Jurkat, Clone E6-1 (cell line): ENCODE measurements around the gene AMZ1.
"Not testable (repeated sequence)": the region's sequence is repeated elsewhere in the genome, so short reads cannot be mapped to it uniquely, and the experiment has no call there.

Source experiments
- DNase-seq: peaks from one replicate; pipeline ENCODE4 v3.0.0-alpha.2; 2011; ENCODE audit warnings: low read depth, low spot score
- H3K4me3 ChIP-seq: 2 replicates; pipeline ENCODE4 v1.5.1; 2011; ENCODE audit warnings: mild to moderate bottlenecking, low read length, control low read depth, moderate library complexity

Gene AMZ1

DNA sequence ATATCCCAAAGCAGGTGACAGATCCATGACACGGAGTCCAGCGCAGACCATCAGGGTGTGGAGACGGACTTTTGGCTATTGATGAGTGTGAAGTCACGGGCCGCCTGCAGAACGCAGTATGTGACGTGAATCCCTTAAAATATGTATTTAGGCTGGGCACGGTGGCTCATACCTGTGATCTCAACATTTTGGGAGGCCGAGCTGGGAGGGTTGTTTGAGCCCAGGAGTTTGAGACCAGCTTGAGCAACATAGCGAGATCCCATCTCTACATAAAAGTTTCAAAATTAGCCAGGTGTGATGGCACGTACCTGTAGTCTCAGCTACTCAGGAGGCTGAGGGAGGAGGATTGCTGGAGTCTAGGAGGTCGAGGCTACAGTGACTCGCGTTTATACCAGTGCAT is 1.9 kb upstream of the AMZ1 start:
- no peak for DNase-seq
- no peak overlapping the region for H3K4me3 ChIP-seq

DNA sequence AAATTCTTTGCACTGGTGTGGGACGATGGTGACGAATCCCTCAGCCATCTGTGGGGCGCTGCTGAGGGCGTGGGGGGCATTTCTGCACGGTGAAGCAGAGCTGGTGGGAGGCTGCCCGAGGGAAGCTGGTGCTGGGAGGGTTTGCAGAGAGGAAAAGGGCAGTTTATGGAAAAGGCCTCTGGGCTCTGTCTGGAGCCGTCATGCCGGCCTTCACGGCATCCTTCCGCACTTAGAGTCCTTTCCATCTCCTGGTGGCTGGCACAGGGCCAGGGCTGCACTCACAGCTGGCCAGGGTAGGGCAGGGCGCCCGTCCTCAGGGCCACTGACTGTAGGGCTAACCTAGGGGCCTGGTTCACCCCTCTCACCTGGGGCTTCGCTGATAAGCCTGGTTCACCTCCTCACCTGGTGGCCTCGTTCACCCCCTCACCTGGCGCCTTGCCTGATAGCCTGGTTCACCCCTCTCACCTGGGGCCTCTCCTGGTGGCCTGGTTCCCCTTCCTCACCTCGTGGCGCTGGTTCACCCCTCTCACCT is 598 bp upstream of the AMZ1 start:
- no peak for DNase-seq
- no peak overlapping the region for H3K4me3 ChIP-seq

DNA sequence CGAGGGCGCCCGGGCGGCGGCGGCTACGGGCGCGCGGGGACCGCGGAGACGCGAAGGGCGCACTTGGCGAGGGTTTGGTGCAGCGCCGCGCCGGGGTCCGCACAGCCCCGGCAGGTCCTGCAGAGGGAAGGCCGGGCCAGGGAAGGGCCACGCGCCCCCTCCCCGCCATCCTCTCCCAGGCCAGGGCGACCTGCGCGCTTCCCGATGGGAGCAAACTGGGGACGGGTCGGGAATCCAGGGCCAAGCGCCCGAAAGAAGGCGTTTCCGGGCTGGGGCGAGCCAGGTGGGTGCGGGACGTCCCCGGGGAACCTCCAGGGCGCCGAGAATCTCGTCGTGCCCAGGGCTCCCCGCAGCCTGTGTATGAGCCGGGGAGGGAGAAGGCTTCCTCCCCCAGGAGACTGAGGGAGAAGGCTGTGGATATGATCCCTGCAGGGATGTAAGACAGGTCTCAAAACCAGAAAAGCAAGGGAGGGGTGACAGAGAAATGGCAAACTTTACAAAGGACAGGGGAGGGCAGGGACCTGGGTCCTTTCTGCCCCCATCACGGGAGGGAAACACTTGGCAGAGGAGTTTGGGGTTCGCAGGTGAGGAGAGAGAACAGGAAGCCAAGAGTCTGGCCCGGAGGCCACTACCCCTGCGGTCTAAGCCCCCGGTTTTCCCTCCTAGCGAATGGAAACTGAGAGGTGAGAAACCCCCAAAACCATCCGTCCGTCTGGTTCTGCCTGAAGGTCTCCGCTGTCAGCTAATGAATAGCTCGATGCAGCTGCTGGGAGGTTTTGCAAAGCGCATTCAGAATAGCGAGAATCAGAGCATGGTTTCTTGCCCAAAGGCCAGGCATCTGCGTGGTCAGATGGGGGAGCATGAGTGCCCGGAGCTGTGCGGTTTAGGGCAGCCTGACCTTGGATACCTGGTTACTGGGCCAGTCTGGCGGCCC is 674 bp downstream of the AMZ1 start:
- H3K4me3 ChIP-seq: no peak overlapping the region
- DNase-seq: no peak

DNA sequence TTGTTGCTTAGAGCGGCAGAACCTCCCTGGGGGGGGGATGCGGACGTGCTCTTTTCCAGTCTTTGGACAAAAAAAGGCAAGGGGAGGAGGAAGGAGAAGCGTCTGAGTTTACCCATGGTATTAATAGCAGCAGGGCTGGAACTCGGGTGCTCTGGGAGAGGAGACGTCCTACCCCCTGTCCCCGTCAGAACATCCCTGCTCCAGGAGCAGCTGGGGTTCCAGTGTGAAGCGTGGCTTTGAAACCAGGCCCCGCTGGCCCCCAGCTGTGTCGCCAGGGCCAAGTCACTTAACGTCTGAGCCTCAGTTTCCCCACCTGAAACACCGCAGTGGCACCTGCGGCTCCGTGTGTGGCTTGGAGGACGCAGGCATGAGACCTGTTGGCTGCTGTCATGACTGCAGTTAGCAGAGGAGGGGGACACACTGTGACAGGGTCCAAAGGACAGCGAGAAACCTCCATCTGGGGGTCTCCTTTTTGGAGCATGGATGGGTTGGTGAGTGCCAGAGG is 1.4 kb downstream of the AMZ1 start:
- H3K4me3 ChIP-seq: no peak overlapping the region
- no peak for DNase-seq

DNA sequence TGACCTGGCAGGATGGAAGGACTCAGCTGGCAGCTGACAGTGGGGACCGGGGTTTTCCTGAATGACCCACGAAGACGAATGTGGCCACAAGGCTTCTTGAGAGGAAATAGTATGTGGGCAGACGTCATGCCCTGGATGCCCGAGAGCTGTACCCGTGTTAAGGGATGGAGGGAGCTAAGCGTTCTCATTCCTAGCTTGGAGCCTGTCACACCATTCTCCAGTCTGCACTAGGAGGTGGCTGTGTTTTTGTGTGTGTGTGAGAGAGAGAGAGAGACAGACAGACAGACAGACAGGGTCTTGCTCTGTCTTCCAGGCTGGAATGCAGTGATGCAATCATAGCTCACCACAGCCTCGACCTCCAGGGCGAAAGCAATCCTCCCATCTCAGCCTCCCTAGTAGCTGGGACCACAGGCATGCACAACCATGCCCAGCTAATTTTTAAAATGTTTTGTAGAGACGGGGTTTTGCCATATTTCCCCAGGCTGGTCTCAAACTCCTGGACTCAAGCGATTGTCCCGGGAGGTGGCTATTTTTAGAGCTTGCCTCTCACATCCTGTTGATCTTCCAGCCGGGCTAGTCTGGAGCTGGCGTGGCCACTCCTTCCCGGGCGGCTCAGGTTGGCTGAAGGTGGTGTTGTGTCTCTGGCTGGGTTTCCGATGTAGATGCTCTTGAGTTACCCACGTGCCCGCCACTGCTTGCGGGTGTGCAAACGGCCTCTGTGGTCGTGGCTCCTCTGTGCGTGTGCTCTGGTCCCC is 2.1 kb downstream of the AMZ1 start:
- no peak overlapping the region for H3K4me3 ChIP-seq
- DNase-seq: no peak

DNA sequence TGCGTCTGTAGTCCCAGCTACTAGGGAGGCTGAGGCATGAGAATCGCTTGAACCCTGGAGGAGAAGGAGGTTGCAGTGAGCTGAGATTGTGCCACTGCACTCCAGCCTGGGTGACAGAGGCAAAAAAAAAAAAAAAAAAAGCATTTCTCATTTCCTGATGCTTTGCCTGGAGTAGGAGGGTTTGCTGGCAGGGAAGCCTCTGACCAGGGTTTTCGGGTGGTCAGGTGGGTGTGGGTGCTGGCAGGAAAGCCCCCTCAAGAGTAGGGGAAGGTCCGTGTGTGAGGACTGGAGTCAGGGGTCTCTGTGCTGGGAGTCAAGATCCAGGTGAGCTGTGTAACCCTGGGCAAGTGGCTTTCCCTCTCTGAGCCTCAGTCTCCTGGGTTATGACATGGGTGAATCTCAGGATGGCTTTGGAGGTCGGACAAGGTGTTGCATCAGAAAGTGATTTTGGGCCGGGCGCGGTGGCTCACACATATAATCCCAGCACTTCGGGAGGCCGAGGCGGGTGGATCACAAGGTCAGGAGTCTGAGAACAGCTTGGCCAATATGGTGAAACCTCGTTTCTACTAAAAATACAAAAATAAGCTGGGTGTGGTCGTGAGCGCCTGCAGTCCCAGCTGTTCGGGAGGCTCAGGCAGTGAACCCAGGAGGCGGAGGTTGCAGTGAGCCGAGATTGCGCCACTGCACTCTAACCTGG is 3.2 kb downstream of the AMZ1 start:
- no peak for DNase-seq
- H3K4me3 ChIP-seq: no peak overlapping the region

DNA sequence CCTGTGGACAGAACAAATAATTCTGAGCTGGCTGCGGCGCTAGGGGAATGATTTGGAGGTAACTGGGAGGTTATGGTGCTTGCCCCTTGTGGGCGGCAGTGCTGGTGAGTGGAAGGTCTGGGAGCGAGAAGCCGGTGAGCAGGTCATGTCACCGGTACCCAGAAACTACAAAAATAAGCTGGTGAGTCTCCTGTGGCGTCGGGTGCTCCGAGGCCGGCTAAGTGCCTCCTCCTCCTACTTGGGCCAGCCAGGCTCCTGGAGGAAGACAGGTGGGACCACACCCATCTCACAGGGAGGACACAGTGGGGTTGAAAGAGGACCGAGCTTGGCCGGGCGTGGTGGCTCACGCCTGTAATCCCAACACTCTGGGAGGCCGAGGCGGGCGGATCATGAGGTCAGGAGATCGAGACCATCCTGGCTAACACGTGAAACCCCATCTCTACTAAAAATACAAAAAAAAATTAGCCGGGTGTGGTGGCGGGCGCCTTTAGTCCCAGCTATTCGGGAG is 4.0 kb downstream of the AMZ1 start:
- not testable (repeated sequence) for H3K4me3 ChIP-seq, DNase-seq

DNA sequence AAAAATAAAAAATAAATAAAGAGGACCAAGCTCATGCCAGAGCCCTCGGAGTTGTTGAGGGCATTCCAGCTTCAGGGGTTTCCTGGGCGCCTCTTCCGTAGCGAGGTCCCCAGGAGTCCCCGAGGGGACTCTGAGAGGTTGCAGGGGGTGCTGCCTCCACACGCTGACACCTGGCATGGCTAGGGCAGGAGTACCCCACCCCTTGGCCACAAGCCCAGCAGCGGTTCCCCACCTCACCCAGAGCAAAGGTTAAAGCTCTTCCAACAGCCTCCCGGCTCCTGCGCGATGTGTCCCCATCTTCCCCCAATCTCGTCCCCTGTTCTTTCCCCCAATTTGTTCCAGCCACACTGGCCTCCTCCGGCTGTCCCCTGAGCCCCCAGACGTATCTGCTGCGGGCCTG is 4.5 kb downstream of the AMZ1 start:
- H3K4me3 ChIP-seq: no peak overlapping the region

DNA sequence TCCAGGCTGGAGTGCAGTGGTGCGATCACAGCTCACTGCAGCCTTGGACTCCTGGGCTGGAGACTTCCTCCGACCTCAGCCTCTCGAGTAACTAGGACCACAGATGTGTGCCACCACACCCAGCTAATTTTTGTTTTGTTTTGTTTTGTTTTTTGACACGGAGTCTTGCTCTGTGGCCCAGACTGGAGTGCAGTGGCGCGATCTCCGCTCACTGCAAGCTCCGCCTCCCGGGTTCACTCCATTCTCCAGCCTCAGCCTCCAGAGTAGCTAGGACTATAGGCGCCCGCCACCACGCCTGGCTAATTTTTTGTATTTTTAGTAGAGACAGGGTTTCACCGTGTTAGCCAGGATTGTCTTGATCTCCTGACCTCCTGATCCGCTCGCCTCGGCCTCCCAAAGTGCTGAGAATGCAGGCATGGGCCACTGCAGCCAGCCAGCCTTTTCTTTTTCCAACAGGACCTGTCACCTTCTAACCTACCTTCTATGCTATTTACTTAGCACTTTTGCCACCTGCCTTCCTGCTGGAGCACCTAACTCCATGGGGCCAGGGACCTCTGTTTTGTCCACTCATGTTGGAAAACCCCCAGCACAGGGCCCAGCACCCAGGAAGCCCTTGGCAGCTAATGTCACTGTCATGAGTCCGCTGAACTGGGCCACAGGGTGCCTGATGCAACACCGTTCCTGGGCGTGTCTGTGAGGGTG is 5.6 kb downstream of the AMZ1 start:
- not testable (repeated sequence) for H3K4me3 ChIP-seq, DNase-seq

More for the DNA sequence above, 4.5 kb downstream of the AMZ1 start:
- no peak for DNase-seq

DNA sequence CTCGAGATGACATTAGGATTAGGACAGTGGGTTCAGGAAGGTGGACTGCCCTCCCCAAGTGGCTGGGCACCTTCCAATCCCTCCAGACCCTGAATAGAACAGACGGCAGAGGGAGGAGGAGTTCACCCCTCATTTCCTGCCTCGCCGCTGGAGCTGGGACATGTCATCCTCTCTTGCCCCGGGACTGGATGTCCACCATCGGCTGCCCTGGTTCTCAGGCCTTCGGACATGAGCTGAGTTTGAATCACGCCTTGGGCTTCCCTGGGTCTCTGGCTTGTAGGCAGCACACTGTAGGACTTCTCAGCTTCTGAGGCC is 6.1 kb downstream of the AMZ1 start:
- DNase-seq, H3K4me3 ChIP-seq: not testable (repeated sequence)

DNA sequence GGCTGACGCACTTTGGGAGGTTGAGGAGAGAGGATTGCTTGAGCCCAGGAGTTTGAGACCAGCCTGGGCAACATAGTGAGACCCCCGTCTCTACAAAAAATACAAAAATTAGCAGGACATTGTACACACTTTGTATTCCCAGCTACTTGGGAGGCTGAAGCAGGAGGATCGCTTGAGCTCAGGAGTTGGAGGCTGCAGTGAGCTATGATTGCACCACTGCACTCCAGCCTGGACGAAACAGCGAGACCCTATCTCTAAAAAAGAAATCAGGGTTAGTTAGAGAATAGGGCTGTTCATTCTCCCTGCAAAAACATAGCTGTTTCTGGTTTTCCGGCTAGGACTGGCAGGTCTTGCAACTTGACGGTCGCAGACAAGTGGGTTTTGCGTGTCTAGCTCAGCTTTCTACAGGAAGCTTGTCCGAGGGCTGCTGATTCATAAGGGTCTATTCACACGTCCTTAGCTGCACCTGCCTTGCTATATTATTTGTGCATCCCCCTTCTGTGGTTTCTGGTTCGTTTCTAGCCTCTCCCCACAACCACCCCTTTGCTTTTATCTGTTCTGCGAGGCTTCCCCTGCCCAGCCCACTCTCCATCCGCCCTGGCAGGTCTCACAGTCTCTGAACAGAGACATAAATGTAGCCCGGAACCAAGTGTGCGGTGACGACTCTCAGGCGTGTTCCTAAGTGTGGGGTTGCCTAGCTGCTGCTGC is 10.7 kb downstream of the AMZ1 start:
- DNase-seq: peak; percentile 96
- peak overlapping the region; percentile 33 for H3K4me3 ChIP-seq

DNA sequence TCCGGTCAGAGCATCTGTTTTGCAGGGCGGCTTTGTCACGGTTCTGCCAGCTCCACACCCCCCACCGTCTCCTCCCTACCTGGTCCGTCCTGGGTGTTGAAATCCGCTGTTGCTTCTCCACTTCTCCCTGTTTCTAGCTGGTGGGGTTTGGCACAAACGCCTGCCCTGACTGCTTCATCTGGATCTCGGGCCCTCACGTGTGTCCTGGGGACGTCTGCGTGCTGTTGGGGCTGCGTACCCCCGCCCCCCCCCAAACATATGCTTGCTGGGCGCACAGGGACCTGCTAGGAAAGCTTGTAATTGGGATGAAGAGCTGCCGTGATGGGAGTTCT is 11.3 kb downstream of the AMZ1 start:
- peak overlapping the region; percentile 33 for H3K4me3 ChIP-seq
- no peak for DNase-seq

DNA sequence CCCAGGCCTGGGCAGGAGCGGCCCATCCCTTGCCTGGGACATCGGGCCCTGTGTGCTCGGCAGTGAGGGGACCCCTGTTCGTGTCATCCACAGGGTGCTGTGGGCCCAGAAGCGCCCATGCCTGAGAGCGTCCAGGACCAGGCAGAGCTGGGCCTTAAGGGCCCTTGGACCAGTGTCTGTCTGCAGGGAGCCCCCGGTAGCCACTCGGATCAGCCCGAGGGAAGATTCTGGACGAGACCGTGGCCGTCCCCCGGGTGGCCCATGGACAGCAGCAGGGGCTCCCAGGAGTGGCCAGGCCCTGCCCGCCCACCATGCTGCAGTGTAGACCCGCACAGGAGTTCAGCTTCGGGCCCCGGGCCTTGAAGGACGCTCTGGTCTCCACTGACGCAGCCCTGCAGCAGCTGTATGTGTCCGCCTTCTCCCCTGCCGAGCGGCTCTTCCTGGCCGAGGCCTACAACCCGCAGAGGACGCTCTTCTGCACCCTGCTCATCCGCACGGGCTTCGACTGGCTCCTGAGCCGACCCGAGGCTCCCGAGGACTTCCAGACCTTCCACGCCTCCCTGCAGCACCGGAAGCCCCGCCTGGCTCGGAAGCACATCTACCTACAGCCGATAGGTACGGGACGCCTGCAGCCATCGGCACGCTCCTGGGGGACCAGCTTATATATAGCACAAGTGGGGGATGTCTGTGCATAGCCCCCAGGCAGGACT is 12.3 kb downstream of the AMZ1 start:
- no peak overlapping the region for H3K4me3 ChIP-seq
- no peak for DNase-seq

DNA sequence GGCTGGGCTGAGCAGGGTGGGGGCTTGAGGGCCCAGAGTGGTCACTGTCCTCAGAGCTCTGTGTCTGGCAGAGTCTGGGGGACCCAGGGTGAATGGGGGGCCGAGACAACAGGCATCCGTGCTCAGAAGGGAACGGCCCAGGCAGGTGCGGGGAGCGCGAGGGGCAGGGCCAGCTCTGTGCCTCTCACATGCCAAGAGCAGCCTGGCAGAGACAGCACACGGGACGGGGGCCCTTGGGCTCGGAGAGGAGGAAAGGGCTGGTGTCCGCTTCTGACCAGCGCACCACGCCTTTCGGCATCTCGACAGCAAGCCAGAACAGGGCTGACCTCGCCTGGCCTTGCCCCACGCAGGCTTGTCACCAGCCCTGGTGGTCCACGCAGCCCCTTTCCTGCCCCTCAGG is 13.4 kb downstream of the AMZ1 start:
- H3K4me3 ChIP-seq: no peak overlapping the region
- DNase-seq: no peak

DNA sequence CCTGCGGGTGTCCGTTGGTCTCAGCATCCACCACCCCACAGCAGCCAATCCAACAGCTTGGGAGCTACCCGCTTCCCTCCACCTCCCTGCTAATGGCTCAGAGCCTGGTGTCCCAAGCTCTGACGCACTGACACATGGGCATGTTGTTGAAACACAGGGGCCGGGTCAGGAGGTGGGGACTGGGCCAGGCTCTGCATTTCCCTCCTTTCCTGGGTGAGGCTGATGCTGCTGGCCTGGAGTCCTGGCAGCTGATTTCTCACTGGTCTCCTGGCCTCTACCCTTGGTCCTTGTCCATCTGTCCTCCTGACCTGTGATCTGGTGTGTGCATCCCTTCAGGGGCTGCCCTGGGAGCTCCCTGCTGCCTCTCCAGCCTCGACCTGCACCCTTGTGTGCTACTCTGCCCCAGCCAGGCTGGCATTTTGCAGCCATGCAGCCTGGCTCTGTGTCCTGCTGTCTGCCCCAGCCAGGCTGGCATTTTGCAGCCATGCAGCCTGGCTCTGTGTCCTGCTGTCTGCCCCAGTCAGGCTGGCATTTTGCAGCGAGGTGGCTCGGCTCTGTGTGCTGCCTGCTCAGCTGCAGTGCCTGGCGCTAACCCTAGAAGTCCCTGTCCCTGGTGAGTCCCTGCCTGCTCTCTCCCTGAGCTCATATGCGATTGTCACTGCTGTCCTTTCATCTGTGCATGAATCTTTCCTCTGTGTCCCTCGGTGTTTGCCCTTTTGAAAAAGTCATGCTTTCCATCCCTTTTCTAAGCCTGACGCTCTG is 14.0 kb downstream of the AMZ1 start:
- no peak overlapping the region for H3K4me3 ChIP-seq
- no peak for DNase-seq

DNA sequence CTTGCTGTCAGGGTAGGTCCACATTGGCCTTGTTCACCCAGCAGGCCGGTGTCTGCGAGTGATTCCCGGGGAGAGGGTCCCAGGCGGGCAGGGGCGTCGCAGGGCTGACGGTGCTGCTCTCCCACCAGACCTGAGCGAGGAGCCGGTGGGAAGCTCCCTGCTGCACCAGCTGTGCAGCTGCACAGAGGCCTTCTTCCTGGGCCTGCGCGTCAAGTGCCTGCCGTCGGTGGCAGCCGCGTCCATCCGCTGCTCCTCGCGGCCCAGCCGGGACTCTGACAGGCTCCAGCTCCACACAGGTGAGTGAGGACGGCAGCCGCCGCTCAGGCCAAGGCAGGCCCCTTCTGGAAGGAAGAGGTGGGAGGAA is 14.6 kb downstream of the AMZ1 start:
- no peak overlapping the region for H3K4me3 ChIP-seq

More for the DNA sequence above, 14.6 kb downstream of the AMZ1 start:
- no peak for DNase-seq
